ENCODE data around the gene MYL7.

- no peak for TF ChIP-seq CTCF (IDR thresholded peaks at IDR 0.05; ENCODE audit: borderline replicate concordance, extremely low read depth, low read length, poor library complexity, severe bottlenecking)
- TF ChIP-seq EZH2 (IDR thresholded peaks at IDR 0.05; ENCODE audit: borderline replicate concordance, low read depth, low read length, severe bottlenecking): no peak
Observed at GRCh38 chr7:44106311-44107065, 34.6 kb downstream of the MYL7 start.
